Measurements from ENCODE around the gene RCAN2.

Gene RCAN2

GRCh38 chr6:46190889-46191288 is 300.4 kb downstream of the RCAN2 start:
- TF ChIP-seq ISL1 (CRISPR knock-in tag; IDR thresholded peaks at IDR 0.05) (no peak), GLIS3 (CRISPR knock-in tag; IDR thresholded peaks at IDR 0.05) (no peak), PATZ1 (CRISPR knock-in tag; IDR thresholded peaks at IDR 0.05; ENCODE audit: borderline replicate concordance) (no peak), CSRNP3 (CRISPR knock-in tag; IDR thresholded peaks at IDR 0.05) (no peak), CREB5 (CRISPR knock-in tag; IDR thresholded peaks at IDR 0.05; ENCODE audit: low read depth) (no peak), TOX (CRISPR knock-in tag; IDR thresholded peaks at IDR 0.05; ENCODE audit: borderline replicate concordance) (no peak), ESRRG (CRISPR knock-in tag; IDR thresholded peaks at IDR 0.05) (no peak), POU6F1 (CRISPR knock-in tag; IDR thresholded peaks at IDR 0.05; ENCODE audit: borderline replicate concordance, low read depth) (no peak), BACH2 (CRISPR knock-in tag; IDR thresholded peaks at IDR 0.05; ENCODE audit: borderline replicate concordance) (no peak), ZNF70 (CRISPR knock-in tag; IDR thresholded peaks at IDR 0.05) (no peak), PPARA (CRISPR knock-in tag; IDR thresholded peaks at IDR 0.05; ENCODE audit: borderline replicate concordance) (no peak), ARNTL (CRISPR knock-in tag; IDR thresholded peaks at IDR 0.05; ENCODE audit: borderline replicate concordance, low read depth) (no peak)
- ATAC-seq: no peak

- no peak for TF ChIP-seq ZNF70 (CRISPR knock-in tag; IDR thresholded peaks at IDR 0.05)
- TF ChIP-seq ISL1 (CRISPR knock-in tag; IDR thresholded peaks at IDR 0.05): no peak
- no peak for TF ChIP-seq OSR1 (CRISPR knock-in tag; IDR thresholded peaks at IDR 0.05)
- no peak for TF ChIP-seq PATZ1 (CRISPR knock-in tag; IDR thresholded peaks at IDR 0.05; ENCODE audit: borderline replicate concordance)
- TF ChIP-seq ESRRG (CRISPR knock-in tag; IDR thresholded peaks at IDR 0.05): no peak
- no peak for TF ChIP-seq BACH2 (CRISPR knock-in tag; IDR thresholded peaks at IDR 0.05; ENCODE audit: borderline replicate concordance)
- no peak for TF ChIP-seq POU6F1 (CRISPR knock-in tag; IDR thresholded peaks at IDR 0.05; ENCODE audit: borderline replicate concordance, low read depth)
- TF ChIP-seq SNAI2 (CRISPR knock-in tag; IDR thresholded peaks at IDR 0.05): no peak
- no peak for TF ChIP-seq ZFP3 (CRISPR knock-in tag; IDR thresholded peaks at IDR 0.05)
- TF ChIP-seq CSDC2 (CRISPR knock-in tag; IDR thresholded peaks at IDR 0.05): no peak
- TF ChIP-seq PPARA (CRISPR knock-in tag; IDR thresholded peaks at IDR 0.05; ENCODE audit: borderline replicate concordance): no peak
- no peak for TF ChIP-seq CSRNP3 (CRISPR knock-in tag; IDR thresholded peaks at IDR 0.05)
- no peak for TF ChIP-seq RARB (CRISPR knock-in tag; IDR thresholded peaks at IDR 0.05)
- no peak for TF ChIP-seq GLIS3 (CRISPR knock-in tag; IDR thresholded peaks at IDR 0.05)
- no peak for TF ChIP-seq ZFP30 (CRISPR knock-in tag; IDR thresholded peaks at IDR 0.05)
- no peak for ATAC-seq
Measured at GRCh38 chr6:46189726-46190125, 301.5 kb downstream of the RCAN2 start.

Measured in SK-N-SH treated with all-trans-retinoic acid at 6 μM for 48 hours (cell line).